Activated CD8-positive, alpha-beta memory T cell treated with anti-CD3 and anti-CD28 coated beads, Interleukin-2, amount 50 U/mL, for 1 hour (primary cell): ENCODE data around the gene PARD3.

ENCODE experiments used
- DNase-seq: peaks from one replicate; pipeline ENCODE4 v3.0.0-alpha.2; 2020; ENCODE audit errors: extremely low read depth

PARD3 gene

DNA sequence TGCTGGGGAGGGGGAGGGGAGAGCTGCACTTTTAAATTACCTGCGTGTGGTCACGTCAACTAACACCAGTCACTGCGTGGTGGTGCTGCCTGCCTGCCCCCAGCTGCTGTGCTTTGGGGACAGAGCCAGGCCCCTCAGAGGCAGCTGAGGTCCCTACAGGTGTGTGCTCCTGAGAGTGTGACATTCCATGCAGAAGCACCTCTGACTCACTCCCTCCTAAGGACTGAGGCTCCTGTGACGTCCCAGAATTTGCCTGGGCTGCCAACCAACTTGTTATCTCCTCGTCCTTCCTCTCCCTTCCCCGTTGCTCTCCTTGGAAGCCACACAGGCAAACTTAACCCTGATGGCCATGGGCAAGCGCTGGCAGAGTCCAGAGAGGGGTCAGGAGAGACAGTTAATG lies 563.0 kb downstream of the PARD3 start:
- no peak for DNase-seq

DNA sequence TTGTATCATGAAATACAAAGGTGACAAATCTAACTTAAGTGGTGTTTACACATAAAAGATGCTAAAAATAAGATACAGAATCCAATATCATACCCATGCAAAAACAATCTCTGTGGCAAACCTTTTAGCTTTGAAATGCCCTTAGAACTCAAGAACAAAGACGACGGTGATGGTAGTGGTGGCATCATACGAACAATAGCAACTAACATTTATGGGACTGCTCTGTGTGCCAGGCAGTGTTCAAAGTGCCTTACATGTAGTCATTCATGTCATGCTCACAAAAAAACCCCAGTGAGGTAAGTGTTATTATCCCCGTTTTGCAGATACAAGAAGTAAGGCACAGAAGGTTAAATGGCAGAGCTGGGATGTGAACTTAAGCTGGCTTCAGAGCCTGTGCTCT lies 563.9 kb downstream of the PARD3 start:
- no peak for DNase-seq

GRCh38 chr10:34250722-34251121 lies 564.4 kb downstream of the PARD3 start:
- no peak for DNase-seq

DNA sequence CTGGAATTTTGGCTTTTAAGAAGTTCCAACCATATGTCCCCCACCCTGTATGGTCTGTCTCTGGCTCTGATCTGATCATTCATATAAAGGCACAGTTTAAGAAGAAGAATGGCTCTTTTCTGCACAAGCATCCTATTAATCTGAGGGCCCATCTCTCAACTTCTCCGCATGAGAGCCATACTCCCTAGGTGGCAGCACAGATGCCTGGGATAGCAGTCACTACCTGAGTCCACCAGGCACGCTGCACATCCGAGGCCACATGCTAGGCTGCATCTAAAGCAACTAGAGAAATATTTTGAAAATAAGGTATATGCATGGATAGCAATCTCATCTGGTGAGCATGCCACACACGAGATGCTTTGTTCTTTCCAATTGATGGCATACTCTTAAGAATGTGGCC lies 565.5 kb downstream of the PARD3 start:
- DNase-seq: no peak

DNA sequence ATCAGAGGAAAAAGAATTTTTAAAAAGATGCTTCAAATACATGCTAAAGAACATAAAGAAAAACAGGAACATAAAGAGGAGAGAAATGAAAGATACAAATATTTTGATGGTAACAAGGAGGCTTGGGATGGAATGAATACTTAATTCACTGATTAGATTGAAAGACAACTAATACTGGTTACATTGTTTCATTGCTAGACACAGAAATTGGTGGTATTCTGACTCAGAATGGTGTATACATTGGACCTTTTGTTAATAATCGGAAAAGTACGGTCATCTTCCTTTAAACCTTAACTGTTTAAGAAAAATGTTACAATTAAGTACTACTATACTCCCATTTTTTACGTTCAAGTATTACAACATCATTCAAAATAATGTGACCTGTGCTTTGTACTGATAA lies 567.5 kb downstream of the PARD3 start:
- no peak for DNase-seq

GRCh38 chr10:34244756-34245484 lies 570.2 kb downstream of the PARD3 start:
- DNase-seq: no peak

GRCh38 chr10:34241226-34242000 lies 573.7 kb downstream of the PARD3 start:
- no peak for DNase-seq

DNA sequence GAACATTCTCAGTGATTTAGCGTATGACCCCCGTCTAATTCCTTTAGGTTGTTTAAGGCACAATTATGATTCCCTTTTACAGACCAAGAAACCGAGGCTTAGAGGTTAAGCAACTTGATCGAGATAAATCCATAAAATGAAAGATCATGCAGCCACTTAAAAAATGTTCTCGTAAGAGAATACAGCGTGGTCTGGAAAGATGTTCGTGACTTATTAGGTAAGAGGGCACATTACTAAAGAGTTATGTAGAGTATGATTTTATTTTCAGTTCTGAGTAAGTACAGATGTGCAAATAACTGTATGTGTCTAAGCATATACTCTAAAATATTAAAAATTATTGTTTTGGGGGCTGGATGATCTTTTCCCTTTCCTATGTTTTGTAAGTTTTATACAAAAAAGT lies 575.1 kb downstream of the PARD3 start:
- DNase-seq: no peak

DNA sequence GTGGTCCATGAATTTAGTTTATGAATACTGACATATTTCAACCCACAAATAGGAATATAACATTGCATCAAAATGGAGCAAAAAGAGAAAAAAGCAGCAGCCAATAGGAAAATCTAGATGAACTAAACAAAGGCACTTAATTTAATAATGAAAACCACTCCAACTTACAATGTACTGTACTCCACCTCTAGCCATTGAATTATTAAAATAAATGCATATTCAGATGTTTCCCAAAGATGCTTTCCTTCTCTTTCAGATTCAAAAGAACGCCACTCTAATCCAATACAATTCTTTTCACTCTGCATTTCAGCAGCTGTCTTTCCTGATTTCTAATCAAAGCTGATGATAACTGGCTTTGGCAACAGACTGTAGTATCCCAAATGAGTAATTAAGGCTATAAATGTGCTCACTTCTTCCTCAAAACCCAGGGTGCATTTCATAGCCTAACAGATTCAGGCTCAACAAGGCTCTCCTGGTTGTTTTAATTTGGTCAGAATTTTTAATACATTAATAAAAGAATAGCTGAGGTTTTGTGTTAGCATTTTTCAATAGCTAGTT lies 577.1 kb downstream of the PARD3 start:
- no peak for DNase-seq

GRCh38 chr10:34236931-34237330 lies 578.2 kb downstream of the PARD3 start:
- no peak for DNase-seq

DNA sequence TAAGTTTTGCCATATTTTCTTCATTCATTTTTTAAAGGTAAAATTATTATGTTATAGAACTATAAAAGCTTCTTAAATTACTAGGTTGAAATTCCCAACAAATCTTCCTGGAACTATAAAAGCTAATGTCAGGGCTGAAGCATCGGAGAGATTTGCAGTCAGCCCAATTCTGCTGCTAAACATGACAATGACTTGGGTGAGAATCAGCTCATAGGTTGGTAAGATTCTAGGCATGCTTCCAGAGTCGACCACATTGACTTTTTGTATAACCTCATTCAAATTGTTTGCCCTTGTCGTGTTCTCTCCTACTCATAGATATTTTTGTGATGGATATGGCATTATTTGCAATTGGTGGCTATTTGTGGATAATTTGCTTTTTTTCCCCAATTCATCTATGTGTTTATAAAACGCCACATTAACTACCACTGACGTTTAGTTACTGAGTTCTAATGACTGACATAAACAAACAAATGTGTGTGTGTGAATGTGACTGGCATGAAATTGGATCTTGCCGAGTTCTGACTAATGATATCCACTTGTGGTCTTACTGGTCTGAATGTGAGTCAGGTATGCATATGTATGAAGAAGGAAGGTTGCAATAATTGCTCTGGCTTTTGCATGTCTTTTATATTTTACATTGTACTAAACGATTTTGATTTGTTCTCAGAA lies 579.8 kb downstream of the PARD3 start:
- DNase-seq: no peak

DNA sequence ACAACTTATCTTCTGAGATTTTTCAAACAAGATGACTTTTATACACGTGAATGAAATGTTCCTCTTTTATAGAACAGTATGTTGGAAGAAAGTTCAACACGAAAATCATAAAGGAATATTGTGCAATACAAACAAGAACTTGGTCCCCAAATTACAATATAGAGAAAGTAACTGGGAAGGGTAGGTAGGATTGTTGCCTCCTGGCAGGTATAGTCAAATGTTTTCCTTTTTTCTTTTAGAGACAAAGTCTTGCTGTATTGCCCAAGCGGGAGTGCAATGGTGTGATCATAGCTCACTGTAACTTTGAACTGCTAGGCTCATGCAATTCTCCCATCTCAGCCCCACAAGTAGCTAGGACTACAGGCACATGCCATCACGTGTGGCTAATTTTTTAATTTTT lies 582.6 kb downstream of the PARD3 start:
- no peak for DNase-seq

DNA sequence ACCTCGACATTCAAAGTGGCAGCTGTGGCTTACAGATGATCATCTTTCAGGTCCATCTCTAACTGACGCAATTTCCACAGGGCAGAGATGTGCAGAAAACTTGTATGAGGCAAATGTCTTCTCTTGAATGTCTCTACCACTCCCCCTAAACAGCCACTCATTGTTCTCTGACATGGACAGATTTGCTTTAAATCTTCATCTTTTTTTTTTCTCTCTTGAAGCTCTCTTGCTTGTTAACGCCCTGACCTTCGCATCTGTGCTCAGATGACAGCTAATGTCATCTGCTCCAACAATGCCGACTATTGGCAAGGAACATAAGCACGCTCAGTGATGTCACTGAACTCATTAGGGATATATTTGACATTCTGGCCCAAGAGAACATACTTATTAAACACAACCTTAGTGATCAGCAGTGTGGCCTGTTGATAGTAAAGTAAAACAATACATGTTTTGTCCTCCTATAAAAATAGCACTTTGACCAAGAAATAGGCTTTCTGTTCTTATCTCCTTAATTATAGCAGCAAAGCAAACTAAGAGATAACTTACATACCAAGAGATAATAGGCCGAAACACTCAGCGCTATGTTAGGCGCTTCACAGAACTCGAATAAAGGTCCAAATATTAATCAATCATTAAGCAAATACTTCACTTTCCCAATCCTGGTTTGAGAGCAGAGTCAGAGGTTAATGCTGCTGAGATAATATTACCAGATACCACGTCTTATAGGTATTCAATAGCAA lies 583.5 kb downstream of the PARD3 start:
- DNase-seq: no peak

DNA sequence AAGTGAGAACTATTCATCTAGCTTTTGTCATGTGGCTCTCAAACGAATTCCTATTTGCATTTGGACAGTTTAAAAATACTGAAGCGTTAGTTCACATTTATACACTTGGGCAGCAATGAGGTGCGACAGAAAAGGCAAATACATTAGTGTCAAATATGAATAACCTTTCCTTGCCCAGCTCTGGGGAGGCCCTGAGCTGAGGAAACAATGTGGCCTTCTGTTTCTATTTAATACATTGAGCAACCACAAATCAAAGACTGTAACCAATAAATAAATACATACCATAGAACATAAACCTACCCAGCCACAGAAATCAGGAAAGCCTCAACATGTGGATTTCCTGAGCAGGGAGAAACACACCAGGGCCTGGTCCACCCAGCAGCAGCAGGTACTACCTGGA lies 585.2 kb downstream of the PARD3 start:
- no peak for DNase-seq

DNA sequence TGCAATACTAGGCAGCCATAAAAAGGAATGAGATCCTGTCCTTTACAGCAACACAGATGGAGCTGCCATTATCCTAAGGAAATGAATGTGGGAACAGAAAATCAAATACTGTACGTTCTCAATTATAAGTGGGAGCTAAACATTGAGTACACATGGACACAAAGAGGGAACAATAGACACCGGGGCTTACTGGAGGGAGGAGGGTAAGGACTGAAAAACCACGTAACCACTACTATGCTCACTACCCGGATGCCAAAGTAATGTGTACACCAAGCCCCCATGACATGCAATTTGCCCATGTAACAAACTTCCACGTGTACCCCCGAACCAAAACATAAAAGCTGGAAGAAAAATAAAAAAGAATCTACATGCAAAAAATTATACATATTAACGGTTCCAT lies 587.0 kb downstream of the PARD3 start:
- no peak for DNase-seq

GRCh38 chr10:34224639-34225038 lies 590.5 kb downstream of the PARD3 start:
- DNase-seq: no peak

GRCh38 chr10:34223658-34224057 lies 591.4 kb downstream of the PARD3 start:
- DNase-seq: no peak

DNA sequence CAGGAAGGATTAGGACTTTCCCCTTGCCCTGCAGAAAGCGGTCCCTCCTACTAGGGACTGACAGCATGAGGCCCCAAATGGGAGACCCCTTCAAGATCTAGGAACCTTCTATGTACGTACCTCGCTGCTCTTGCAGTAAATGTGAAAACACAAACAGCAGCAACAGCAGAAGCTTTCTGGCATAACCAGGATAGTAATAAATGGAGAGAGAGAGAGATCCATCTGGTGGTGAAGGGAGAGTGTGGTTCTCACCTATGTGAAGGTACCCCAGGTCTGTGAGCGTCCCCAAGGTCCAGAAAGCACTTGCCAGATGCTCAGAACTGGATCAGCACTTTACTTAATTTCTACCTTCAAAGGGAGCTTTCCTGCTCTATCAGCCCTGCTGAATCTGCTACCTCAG lies 592.7 kb downstream of the PARD3 start:
- no peak for DNase-seq

GRCh38 chr10:34219753-34220548 lies 595.1 kb downstream of the PARD3 start:
- no peak for DNase-seq

DNA sequence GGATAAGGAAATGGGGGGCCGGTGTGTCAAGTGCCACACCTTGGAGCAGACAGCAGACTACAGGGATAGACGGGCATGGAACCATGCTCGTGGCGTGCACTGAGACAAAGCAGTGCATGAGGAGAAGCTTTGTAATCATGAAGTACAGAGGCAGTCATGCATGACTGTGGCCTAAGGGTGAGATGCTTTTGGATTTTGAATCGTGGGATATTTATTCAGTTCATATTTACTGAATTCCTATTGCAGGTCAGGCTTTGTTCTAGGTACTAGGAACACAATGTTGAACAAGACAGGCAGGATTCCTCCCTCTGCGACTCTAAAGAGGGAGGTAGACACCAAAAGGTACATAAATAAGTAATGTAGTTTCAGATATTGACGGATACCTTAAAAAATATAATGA lies 597.6 kb downstream of the PARD3 start:
- no peak for DNase-seq

GRCh38 chr10:34216348-34216945 lies 598.6 kb downstream of the PARD3 start:
- DNase-seq: no peak
